K562 (cell line): ENCODE data around the gene CYB5R3. TPM values are rescaled to one million over a fixed set of nuclear protein-coding genes. Genes with fewer than 3 reads are reported as not detected.

Source experiments
- ATAC-seq: fragments of 200-7000 bp; cut with Tn5 transposase; 3 replicates; pipeline ENCODE4 v1.9.1; 2020; ENCODE audit warnings: moderate library complexity
- BruUV-seq: library from RNA; stranded (reverse); fragments of 400-500 nt; replicated peaks from 2 replicates; lab custom pipeline; 2021; lab: Mats Ljungman, UMichigan
- CTCF ChIA-PET: fragments of 300-600 bp; formaldehyde crosslinking; extraction: SDS; loops from one replicate; lab custom pipeline; 2021; ENCODE audit warnings: low intra/inter-chr PET ratio; lab: Yijun Ruan, JAX
- POLR2A ChIA-PET: fragments of 300-600, 350-650 bp; sonication (Branson Sonifier 250); formaldehyde crosslinking; extraction: SDS; loops from one replicate; lab custom pipeline; 2021; ENCODE audit warnings: antibody characterized with exemption, inconsistent platforms; lab: Yijun Ruan, JAX
- DNase-seq, 4 experiments: peaks; one replicate each; pipeline versions ENCODE4 v3.0.0 to v3.0.0-alpha.2; 2011 to 2018; ENCODE audit warnings: low spot score in 3 of 4, mixed read lengths in 3 of 4; ENCODE audit errors: extremely low read depth in 1 of 4
- FAIRE-seq: peaks from 2 replicates; lab custom pipeline; 2011; peaks lifted over from hg19 to GRCh38; lab: Jason Lieb, UNC
- H2AFZ ChIP-seq: 2 replicates; pipeline ENCODE4 v1.6.0; 2011; ENCODE audit warnings: low read depth, low read length, control low read depth, inconsistent platforms
- H3K27ac ChIP-seq: fragments of 200-600 bp; 3 replicates; pipeline ENCODE4 v1.8.0; 2011; ENCODE audit warnings: low read depth, mild to moderate bottlenecking, control low read depth, inconsistent platforms, low read length, moderate library complexity, mixed read lengths; ENCODE audit errors: extremely low read depth
- H3K27me3 ChIP-seq, 2 experiments: fragments of 300-600 bp in 1 of 2; 2 replicates in 1 of 2; 3 replicates in 1 of 2; pipeline versions ENCODE4 v1.6.0 to v1.8.0; 2011; ENCODE audit warnings: inconsistent platforms in 2 of 2, low read length in 2 of 2, mild to moderate bottlenecking in 1 of 2, mixed read lengths in 1 of 2, moderate library complexity in 1 of 2; ENCODE audit not compliant: control insufficient read depth in 2 of 2, insufficient read depth in 2 of 2
- H3K36me3 ChIP-seq: fragments of 300-600 bp; 3 replicates; pipeline ENCODE4 v1.8.0; 2011; ENCODE audit warnings: mild to moderate bottlenecking, low read length, inconsistent platforms; ENCODE audit not compliant: control insufficient read depth, insufficient read depth
- H3K4me1 ChIP-seq, 2 experiments: fragments of 200-600 bp in 1 of 2; replicated peaks in 1 of 2; 2 replicates in 1 of 2; 3 replicates in 1 of 2; pipeline versions ENCODE4 v1.5.1 to v1.8.0; 2011; ENCODE audit warnings: inconsistent platforms in 2 of 2, low read length in 2 of 2, mild to moderate bottlenecking in 1 of 2, mixed read lengths in 1 of 2, moderate library complexity in 1 of 2; ENCODE audit not compliant: control insufficient read depth in 2 of 2, insufficient read depth in 2 of 2
- H3K4me2 ChIP-seq: 2 replicates; pipeline ENCODE4 v1.6.1; 2011; ENCODE audit warnings: low read length, control low read depth, inconsistent platforms, mixed read lengths; ENCODE audit not compliant: insufficient read depth
- H3K4me3 ChIP-seq: fragments of 200-600 bp; sonication (generic), shearing (Covaris generic); 2 replicates; pipeline ENCODE4 v1.5.1; 2016; ENCODE audit warnings: control low read depth, inconsistent platforms
- H3K79me2 ChIP-seq: fragments of 200-600 bp; 3 replicates; pipeline ENCODE4 v1.8.0; 2011; ENCODE audit warnings: low read length, inconsistent platforms; ENCODE audit not compliant: control insufficient read depth, insufficient read depth
- H3K9ac ChIP-seq, 2 experiments: 2 replicates each; pipeline versions ENCODE4 v1.6.0 to v1.6.1; 2011; ENCODE audit warnings: low read depth in 2 of 2, low read length in 2 of 2, control low read depth in 1 of 2, inconsistent platforms in 1 of 2, mild to moderate bottlenecking in 1 of 2, mixed read lengths in 1 of 2; ENCODE audit not compliant: insufficient read depth in 1 of 2
- H3K9me1 ChIP-seq: one replicate; pipeline ENCODE4 v1.6.0; 2011; ENCODE audit warnings: inconsistent platforms, mild to moderate bottlenecking, low read length, moderate library complexity; ENCODE audit not compliant: control insufficient read depth, insufficient read depth
- H3K9me3 ChIP-seq: replicated peaks from 2 replicates; pipeline ENCODE4 v1.5.1; 2011; ENCODE audit warnings: low read depth, low read length, inconsistent platforms; ENCODE audit not compliant: control insufficient read depth, insufficient read depth
- H4K20me1 ChIP-seq: replicated peaks from 2 replicates; pipeline ENCODE4 v1.6.1; 2011; ENCODE audit warnings: low read length, inconsistent platforms, mixed read lengths; ENCODE audit not compliant: control insufficient read depth, insufficient read depth
- ADNP ChIP-seq: fragments of 200-800 bp; sonication (Bioruptor generic); IDR thresholded peaks from 2 replicates; pipeline ENCODE4 v1.6.1; 2016; ENCODE audit warnings: missing genetic modification characterization, missing compliant biosample characterization
- BDP1 ChIP-seq: IDR thresholded peaks from 3 replicates; pipeline ENCODE4 v1.6.1; 2011; ENCODE audit not compliant: insufficient read length, insufficient read depth
- CBX3 ChIP-seq, 2 experiments: IDR thresholded peaks; 1 replicate in 1 of 2; 2 replicates in 1 of 2; pipeline ENCODE4 v1.6.1; 2012; ENCODE audit warnings: inconsistent platforms in 2 of 2, low read length in 2 of 2, borderline replicate concordance in 1 of 2, control low read depth in 1 of 2
- EHMT2 ChIP-seq: fragments of 450-650 bp; IDR thresholded peaks from 2 replicates; pipeline ENCODE4 v1.6.1; 2018; ENCODE audit warnings: antibody characterized with exemption
- GATAD2A ChIP-seq: fragments of 450-650 bp; IDR thresholded peaks from 2 replicates; pipeline ENCODE4 v1.6.1; 2017
- KAT8 ChIP-seq: fragments of 450-650 bp; IDR thresholded peaks from 2 replicates; pipeline ENCODE4 v1.6.1; 2016; ENCODE audit warnings: low read depth, mild to moderate bottlenecking
- MYNN ChIP-seq, 2 experiments: sonication (generic); formaldehyde crosslinking in 1 of 2; IDR thresholded peaks; 2 replicates each; pipeline versions ENCODE4 v1.5.0 to v1.6.1; 2016 to 2020; ENCODE audit warnings: antibody characterized with exemption in 1 of 2, missing genetic modification reagents in 1 of 2
- NFYB ChIP-seq: IDR thresholded peaks from 2 replicates; pipeline ENCODE4 v1.6.1; 2011; ENCODE audit warnings: mild to moderate bottlenecking, moderate library complexity; ENCODE audit not compliant: insufficient read length; ENCODE audit errors: extremely low read depth
- WGBS: fragments of 100-300 bp; shearing (Covaris generic); methylation state at CpG from one replicate; pipeline ENCODE4 v1.1.6; 2016; ENCODE audit warnings: low coverage, mixed read lengths; ENCODE audit not compliant: insufficient coverage; ENCODE audit errors: missing lambda C conversion rate; 5-methylcytosine and 5-hydroxymethylcytosine counted together
- in situ Hi-C: fragments of 300-500 bp; cut with MboI; formaldehyde crosslinking; loops from 4 replicates; pipeline ENCODE4 v1.15.0; 2018; ENCODE audit warnings: inconsistent platforms, mixed read lengths
- intact Hi-C: fragments of 100-400 bp; cut with micrococcal nuclease; formaldehyde crosslinking; loops from 2 replicates; pipeline ENCODE4 v1.14.2; 2022
- polyA plus RNA-seq, 8 experiments: library from polyadenylated mRNA; depleted of rRNA in 4 of 8; stranded (reverse) in 5 of 8; unstranded in 3 of 8; fragments of >200 nt; fragmentation: Nextera tagmentation in 2 of 8; fragmentation: Illumina TruSeq in 1 of 8; extraction: Ambion mirVana in 2 of 8; extraction: Trizol in 1 of 8; gene quantifications; 2 replicates each; pipeline versions ENCODE4 v1.2.1 to v1.2.3, GENCODE V29; 2011 to 2014; ENCODE audit warnings: inconsistent platforms in 1 of 8, missing spikeins in 1 of 8
- total RNA-seq, 7 experiments: library from RNA; depleted of rRNA in 6 of 7; stranded (reverse); fragments of >200 nt in 6 of 7; fragmentation: Illumina TruSeq in 2 of 7; extraction: Trizol in 2 of 7; gene quantifications; 2 replicates each; pipeline versions ENCODE4 v1.2.1 to v1.2.3, GENCODE V29; 2011 to 2021; ENCODE audit warnings: low replicate concordance in 1 of 7
- TF ChIP-seq, protein P1 (sequence below): fragments of 250-450 bp; sonication (Bioruptor Pico); IDR thresholded peaks from 2 replicates; pipeline ENCODE4 v1.4.0; 2020
- TF ChIP-seq, protein P2 (sequence below): fragments of 250-450 bp; sonication (Bioruptor Pico); IDR thresholded peaks from 2 replicates; pipeline ENCODE4 v1.5.1; 2021; ENCODE audit warnings: mild to moderate bottlenecking
- TF ChIP-seq, protein P3 (sequence below): sonication (generic); formaldehyde crosslinking; IDR thresholded peaks from 2 replicates; pipeline ENCODE4 v1.8.0; 2022; ENCODE audit warnings: mild to moderate bottlenecking, missing genetic modification reagents
- TF ChIP-seq, protein P4 (sequence below): sonication (generic); formaldehyde crosslinking; IDR thresholded peaks from 2 replicates; pipeline ENCODE4 v1.8.0; 2022; ENCODE audit warnings: mild to moderate bottlenecking, low read depth, missing genetic modification reagents
- TF ChIP-seq, protein P5 (sequence below): fragments of 450-650 bp; IDR thresholded peaks from 2 replicates; pipeline ENCODE4 v1.6.1; 2016; ENCODE audit warnings: low read depth, mild to moderate bottlenecking, moderate library complexity
- TF ChIP-seq, protein P6 (sequence below): fragments of 450-650 bp; IDR thresholded peaks from 2 replicates; pipeline ENCODE4 v1.7.0; 2016; ENCODE audit warnings: borderline replicate concordance

Gene CYB5R3
- total and polyA plus RNA-seq, 9 of the 15 experiments (the other 6 are each of a cell fraction or from before 2014, with no cell fraction given), result 1.4 to 66.8 (median 23.4) TPM

DNA sequence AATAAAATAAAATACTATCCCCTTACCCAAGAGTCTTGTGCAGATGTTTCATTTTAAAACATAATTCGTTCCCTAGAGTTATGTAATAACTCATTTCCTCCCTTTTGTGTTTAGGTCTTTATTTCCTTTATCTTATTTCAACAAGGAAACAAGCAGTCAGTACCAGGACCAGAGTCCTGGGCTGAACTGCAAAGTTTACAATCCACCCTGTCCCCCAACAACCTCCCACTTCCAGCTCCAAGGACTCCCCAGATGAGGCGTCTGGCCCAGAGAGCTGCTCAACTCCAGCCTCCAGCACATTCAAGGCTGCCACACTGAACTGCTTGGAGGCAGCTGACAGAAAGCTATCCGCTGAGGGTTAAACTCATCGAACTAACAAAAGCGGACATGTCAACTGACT lies 39.0 kb downstream of the CYB5R3 start (continued):
- TF ChIP-seq, protein P1, sequence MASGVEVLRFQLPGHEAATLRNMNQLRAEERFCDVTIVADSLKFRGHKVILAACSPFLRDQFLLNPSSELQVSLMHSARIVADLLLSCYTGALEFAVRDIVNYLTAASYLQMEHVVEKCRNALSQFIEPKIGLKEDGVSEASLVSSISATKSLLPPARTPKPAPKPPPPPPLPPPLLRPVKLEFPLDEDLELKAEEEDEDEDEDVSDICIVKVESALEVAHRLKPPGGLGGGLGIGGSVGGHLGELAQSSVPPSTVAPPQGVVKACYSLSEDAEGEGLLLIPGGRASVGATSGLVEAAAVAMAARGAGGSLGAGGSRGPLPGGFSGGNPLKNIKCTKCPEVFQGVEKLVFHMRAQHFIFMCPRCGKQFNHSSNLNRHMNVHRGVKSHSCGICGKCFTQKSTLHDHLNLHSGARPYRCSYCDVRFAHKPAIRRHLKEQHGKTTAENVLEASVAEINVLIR, result no peak
- TF ChIP-seq NFYB (no peak), ADNP (tag) (no peak)
- TF ChIP-seq, protein P2, sequence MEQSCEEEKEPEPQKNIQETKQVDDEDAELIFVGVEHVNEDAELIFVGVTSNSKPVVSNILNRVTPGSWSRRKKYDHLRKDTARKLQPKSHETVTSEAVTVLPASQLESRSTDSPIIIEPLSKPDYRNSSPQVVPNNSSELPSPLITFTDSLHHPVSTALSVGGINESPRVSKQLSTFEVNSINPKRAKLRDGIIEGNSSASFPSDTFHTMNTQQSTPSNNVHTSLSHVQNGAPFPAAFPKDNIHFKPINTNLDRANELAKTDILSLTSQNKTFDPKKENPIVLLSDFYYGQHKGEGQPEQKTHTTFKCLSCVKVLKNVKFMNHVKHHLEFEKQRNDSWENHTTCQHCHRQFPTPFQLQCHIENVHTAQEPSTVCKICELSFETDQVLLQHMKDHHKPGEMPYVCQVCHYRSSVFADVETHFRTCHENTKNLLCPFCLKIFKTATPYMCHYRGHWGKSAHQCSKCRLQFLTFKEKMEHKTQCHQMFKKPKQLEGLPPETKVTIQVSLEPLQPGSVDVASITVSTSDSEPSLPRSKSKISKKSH, result no peak
- TF ChIP-seq, protein P3, sequence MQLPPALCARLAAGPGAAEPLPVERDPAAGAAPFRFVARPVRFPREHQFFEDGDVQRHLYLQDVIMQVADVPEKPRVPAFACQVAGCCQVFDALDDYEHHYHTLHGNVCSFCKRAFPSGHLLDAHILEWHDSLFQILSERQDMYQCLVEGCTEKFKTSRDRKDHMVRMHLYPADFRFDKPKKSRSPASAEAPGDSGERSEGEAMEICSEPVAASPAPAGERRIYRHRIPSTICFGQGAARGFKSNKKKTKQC (CRISPR knock-in tag), result no peak
- TF ChIP-seq, all 486 proteins: peak for 0

DNA sequence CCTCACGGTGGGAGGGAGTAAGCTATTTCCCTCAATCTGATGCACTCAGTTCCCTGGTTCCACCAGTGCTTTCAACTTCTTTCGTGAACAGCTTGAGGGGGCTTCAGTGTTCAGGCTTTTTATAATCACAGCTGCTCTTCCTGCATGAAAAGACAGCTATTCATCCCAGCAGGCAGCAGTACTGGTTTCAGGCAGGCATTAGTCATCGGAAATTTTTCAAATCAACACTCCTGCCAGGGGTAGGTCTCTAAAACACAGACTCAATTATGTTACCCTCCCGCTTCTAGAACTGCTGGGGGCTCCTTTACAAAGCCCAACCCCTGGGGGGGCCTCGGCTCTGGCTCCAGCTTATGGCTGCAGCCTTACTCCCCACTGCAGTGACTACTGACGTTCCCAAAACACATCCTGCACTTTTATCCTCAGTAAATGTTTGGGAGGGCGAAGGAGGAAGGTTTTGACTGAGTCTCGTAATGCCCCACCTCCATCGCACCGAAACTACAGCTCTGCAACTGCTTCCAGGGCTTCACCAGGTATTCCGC lies 40.3 kb downstream of the CYB5R3 start:
- WGBS, result 94% methylated on average over 8 of the region's 11 CpGs
- Histone ChIP-seq H3K27me3 (no peaks in the 10 kb centered on the region), H3K27ac (no peak overlapping the region), H3K9me3 (no peaks in the 10 kb centered on the region), H2AFZ (no peak overlapping the region), H3K9ac (no peak overlapping the region), H3K36me3 (peaks cover 66% of the 10 kb centered on the region; the same call in 2 of the 3 replicates), H3K4me3 (no peak overlapping the region), H3K9me1 (no peaks in the 10 kb centered on the region), H3K4me2 (no peak overlapping the region), H3K79me2 (peaks cover 89% of the 10 kb centered on the region), H3K4me1 (peaks cover 7 to 13% of the 10 kb centered on the region in 2 experiments; a peak in 3 of 5 replicates), H4K20me1 (0 out of 2 replicates have a peak, but pooled peaks cover 17% of the 10 kb centered on the region)
- in situ Hi-C loops (no loop called here), intact Hi-C loops (no loop called here)
- no peak for FAIRE-seq
- no TSS peak for BruUV-seq
- CTCF ChIA-PET, result no interaction called here
- no peak for DNase-seq
- no peak for ATAC-seq
- POLR2A ChIA-PET, result interaction anchor here (0.7 kb wide), 3 partner anchors 13 to 565 kb away, joined by 3 to 5 read pairs (median 4); no protein-coding TSS in a partner anchor
- TF ChIP-seq, protein P4, sequence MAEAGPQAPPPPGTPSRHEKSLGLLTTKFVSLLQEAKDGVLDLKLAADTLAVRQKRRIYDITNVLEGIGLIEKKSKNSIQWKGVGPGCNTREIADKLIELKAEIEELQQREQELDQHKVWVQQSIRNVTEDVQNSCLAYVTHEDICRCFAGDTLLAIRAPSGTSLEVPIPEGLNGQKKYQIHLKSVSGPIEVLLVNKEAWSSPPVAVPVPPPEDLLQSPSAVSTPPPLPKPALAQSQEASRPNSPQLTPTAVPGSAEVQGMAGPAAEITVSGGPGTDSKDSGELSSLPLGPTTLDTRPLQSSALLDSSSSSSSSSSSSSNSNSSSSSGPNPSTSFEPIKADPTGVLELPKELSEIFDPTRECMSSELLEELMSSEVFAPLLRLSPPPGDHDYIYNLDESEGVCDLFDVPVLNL, result no peak
- TF ChIP-seq CBX3 (IDR thresholded peaks at IDR 0.05; ENCODE audit: borderline replicate concordance in 1 of 2, low read length in 2 of 2), result no peak
- TF ChIP-seq, protein P5, sequence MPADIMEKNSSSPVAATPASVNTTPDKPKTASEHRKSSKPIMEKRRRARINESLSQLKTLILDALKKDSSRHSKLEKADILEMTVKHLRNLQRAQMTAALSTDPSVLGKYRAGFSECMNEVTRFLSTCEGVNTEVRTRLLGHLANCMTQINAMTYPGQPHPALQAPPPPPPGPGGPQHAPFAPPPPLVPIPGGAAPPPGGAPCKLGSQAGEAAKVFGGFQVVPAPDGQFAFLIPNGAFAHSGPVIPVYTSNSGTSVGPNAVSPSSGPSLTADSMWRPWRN, result no peak
- no peak for TF ChIP-seq EHMT2
- TF ChIP-seq BDP1, result no peak
- TF ChIP-seq KAT8, result no peak
- no peak for TF ChIP-seq MYNN (IDR thresholded peaks at IDR 0.05)
- TF ChIP-seq MYNN (CRISPR knock-in tag; IDR thresholded peaks at IDR 0.05), result no peak
- TF ChIP-seq GATAD2A, result no peak
- TF ChIP-seq, protein P6, sequence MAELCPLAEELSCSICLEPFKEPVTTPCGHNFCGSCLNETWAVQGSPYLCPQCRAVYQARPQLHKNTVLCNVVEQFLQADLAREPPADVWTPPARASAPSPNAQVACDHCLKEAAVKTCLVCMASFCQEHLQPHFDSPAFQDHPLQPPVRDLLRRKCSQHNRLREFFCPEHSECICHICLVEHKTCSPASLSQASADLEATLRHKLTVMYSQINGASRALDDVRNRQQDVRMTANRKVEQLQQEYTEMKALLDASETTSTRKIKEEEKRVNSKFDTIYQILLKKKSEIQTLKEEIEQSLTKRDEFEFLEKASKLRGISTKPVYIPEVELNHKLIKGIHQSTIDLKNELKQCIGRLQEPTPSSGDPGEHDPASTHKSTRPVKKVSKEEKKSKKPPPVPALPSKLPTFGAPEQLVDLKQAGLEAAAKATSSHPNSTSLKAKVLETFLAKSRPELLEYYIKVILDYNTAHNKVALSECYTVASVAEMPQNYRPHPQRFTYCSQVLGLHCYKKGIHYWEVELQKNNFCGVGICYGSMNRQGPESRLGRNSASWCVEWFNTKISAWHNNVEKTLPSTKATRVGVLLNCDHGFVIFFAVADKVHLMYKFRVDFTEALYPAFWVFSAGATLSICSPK, result no peak
